ENCODE data around the gene KMT2C.

DNA sequence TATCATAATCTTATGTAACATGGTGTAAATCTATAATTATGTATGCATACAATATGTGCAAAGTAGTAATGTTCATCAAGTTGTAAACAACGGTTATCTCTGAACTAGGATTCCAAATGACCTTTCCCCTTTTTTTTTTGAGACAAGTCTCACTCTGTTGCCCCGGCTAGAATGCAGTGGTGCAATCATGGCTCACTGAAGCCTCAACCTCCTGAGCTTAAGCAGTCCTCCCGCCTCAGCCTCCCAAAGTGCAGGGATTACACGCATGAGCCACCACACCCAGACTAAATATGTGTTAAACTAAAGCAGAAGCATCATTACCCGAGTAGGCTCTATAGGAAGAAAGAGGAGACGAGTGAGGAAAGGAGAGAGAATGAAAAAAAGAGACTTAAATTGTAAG lies 7.8 kb upstream of the KMT2C start:
- TF ChIP-seq, protein P1, sequence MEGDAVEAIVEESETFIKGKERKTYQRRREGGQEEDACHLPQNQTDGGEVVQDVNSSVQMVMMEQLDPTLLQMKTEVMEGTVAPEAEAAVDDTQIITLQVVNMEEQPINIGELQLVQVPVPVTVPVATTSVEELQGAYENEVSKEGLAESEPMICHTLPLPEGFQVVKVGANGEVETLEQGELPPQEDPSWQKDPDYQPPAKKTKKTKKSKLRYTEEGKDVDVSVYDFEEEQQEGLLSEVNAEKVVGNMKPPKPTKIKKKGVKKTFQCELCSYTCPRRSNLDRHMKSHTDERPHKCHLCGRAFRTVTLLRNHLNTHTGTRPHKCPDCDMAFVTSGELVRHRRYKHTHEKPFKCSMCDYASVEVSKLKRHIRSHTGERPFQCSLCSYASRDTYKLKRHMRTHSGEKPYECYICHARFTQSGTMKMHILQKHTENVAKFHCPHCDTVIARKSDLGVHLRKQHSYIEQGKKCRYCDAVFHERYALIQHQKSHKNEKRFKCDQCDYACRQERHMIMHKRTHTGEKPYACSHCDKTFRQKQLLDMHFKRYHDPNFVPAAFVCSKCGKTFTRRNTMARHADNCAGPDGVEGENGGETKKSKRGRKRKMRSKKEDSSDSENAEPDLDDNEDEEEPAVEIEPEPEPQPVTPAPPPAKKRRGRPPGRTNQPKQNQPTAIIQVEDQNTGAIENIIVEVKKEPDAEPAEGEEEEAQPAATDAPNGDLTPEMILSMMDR (IDR thresholded peaks at IDR 0.05; ENCODE audit: control extremely low read depth in 1 of 3, insufficient read depth in 1 of 3, low read depth in 1 of 3, low read length in 3 of 3): no peak
- TF ChIP-seq RAD21 (IDR thresholded peaks at IDR 0.05 in 1 of 2, conservative IDR thresholded peaks at IDR 0.05 in 1 of 2; ENCODE audit: low read depth in 2 of 2, low read length in 2 of 2): no peak
- TF ChIP-seq EZH2 (IDR thresholded peaks at IDR 0.05; ENCODE audit: low read depth, low read length, severe bottlenecking): no peak
- no peak for TF ChIP-seq NRF1 (IDR thresholded peaks at IDR 0.05; ENCODE audit: low read depth, low read length)
- no peak for TF ChIP-seq POLR2A (IDR thresholded peaks at IDR 0.05; ENCODE audit: control extremely low read depth in 1 of 2, low read depth in 2 of 2, low read length in 2 of 2)
- no peak for TF ChIP-seq EP300 (IDR thresholded peaks at IDR 0.05; ENCODE audit: borderline replicate concordance in 1 of 2, low read depth in 2 of 2, low read length in 2 of 2)
- TF ChIP-seq JUND (IDR thresholded peaks at IDR 0.05; ENCODE audit: low read length): no peak
- TF ChIP-seq CEBPB (IDR thresholded peaks at IDR 0.05; ENCODE audit: low read depth, low read length): no peak
- TF ChIP-seq, protein P2, sequence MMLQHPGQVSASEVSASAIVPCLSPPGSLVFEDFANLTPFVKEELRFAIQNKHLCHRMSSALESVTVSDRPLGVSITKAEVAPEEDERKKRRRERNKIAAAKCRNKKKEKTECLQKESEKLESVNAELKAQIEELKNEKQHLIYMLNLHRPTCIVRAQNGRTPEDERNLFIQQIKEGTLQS (IDR thresholded peaks at IDR 0.05; ENCODE audit: insufficient read depth, low read depth, low read length): no peak
- no peak for TF ChIP-seq EGR1 (IDR thresholded peaks at IDR 0.05; ENCODE audit: borderline replicate concordance, low read depth, low read length)

Data from H1 (cell line).